Ishikawa (cell line): ENCODE measurements around the gene CTNND2.

ENCODE experiments used
- CEBPB ChIP-seq: IDR thresholded peaks from 2 replicates; pipeline ENCODE4 v1.6.1; 2012
- CREB1 ChIP-seq: IDR thresholded peaks from 2 replicates; pipeline ENCODE4 v1.6.1; 2012; ENCODE audit warnings: low read depth
- EGR1 ChIP-seq: IDR thresholded peaks from 2 replicates; pipeline ENCODE4 v1.6.1; 2012
- EP300 ChIP-seq: IDR thresholded peaks from 2 replicates; pipeline ENCODE4 v1.6.1; 2012; ENCODE audit warnings: borderline replicate concordance
- MAX ChIP-seq: IDR thresholded peaks from 2 replicates; pipeline ENCODE4 v1.6.1; 2012
- NFIC ChIP-seq: IDR thresholded peaks from 2 replicates; pipeline ENCODE4 v1.6.1; 2012
- RAD21 ChIP-seq: IDR thresholded peaks from 2 replicates; pipeline ENCODE4 v1.6.1; 2012; ENCODE audit warnings: low read depth
- REST ChIP-seq: IDR thresholded peaks from 2 replicates; pipeline ENCODE4 v1.6.1; 2012; ENCODE audit warnings: low read depth, mild to moderate bottlenecking
- TAF1 ChIP-seq: IDR thresholded peaks from 2 replicates; pipeline ENCODE4 v1.6.1; 2012; ENCODE audit warnings: low read depth, mild to moderate bottlenecking
- USF1 ChIP-seq: IDR thresholded peaks from 2 replicates; pipeline ENCODE4 v1.6.1; 2012
- YY1 ChIP-seq: IDR thresholded peaks from 2 replicates; pipeline ENCODE4 v1.6.1; 2012; ENCODE audit warnings: low read depth
- ZBTB7A ChIP-seq: IDR thresholded peaks from 2 replicates; pipeline ENCODE4 v1.6.1; 2012; ENCODE audit warnings: low read depth

- TF ChIP-seq YY1 (no peak), MAX (no peak), EGR1 (no peak), TAF1 (no peak), CEBPB (no peak), RAD21 (no peak), REST (no peak), EP300 (no peak), NFIC (no peak), USF1 (no peak), ZBTB7A (no peak), CREB1 (no peak)
Measured at GRCh38 chr5:11590475-11590874, 313.8 kb downstream of the CTNND2 start.
